ENCODE data around the gene CPNE7. TPM values are rescaled to one million over a fixed set of nuclear protein-coding genes. Genes with fewer than 3 reads are reported as not detected.

CPNE7 gene
- total and polyA plus RNA-seq, 2 of the 13 experiments (the other 11 are each of a cell fraction or from before 2014, with no cell fraction given) = 0.59 TPM; not detected in 1

GRCh38 chr16:89545044-89545830, 30.3 kb upstream of the CPNE7 start (continued):
- TF ChIP-seq ZNF646 (CRISPR knock-in tag; IDR thresholded peaks at IDR 0.05) (no peak), LBX2 (CRISPR knock-in tag; IDR thresholded peaks at IDR 0.05; ENCODE audit: borderline replicate concordance) (no peak), ARNTL (CRISPR knock-in tag; IDR thresholded peaks at IDR 0.05) (peak; percentile 36; the same call in 1 of the 2 replicates), ZFX (CRISPR knock-in tag; IDR thresholded peaks at IDR 0.05; ENCODE audit: low read depth) (peak; percentile 89), ZNF746 (CRISPR knock-in tag; IDR thresholded peaks at IDR 0.05) (peak; percentile 67; the same call in 1 of the 2 replicates), ZNF598 (CRISPR knock-in tag; IDR thresholded peaks at IDR 0.05; ENCODE audit: borderline replicate concordance) (no peak), PHF8 (CRISPR knock-in tag; IDR thresholded peaks at IDR 0.05) (peak; percentile 44; the same call in 1 of the 2 replicates), HNF4A (CRISPR knock-in tag; IDR thresholded peaks at IDR 0.05) (peak; percentile 96), HOXA9 (CRISPR knock-in tag; IDR thresholded peaks at IDR 0.05; ENCODE audit: borderline replicate concordance) (no peak), TEF (CRISPR knock-in tag; IDR thresholded peaks at IDR 0.05) (no peak), RFX3 (CRISPR knock-in tag; IDR thresholded peaks at IDR 0.05) (no peak)

Measured in HepG2 (cell line).